ENCODE results near the gene SIK2. TPM values are rescaled to one million over a fixed set of nuclear protein-coding genes. Genes with fewer than 3 reads are reported as not detected.
A peak's percentile ranks its signal among the peaks of the same experiment; 100 is the strongest.

SIK2 gene
- total and polyA plus RNA-seq, 9 of the 15 experiments (the other 6 are each of a cell fraction or from before 2014, with no cell fraction given) = 0.74 to 11.6 (median 3.8) TPM

- ATAC-seq (peak; percentile 32), DNase-seq (ENCODE audit: extremely low read depth in 1 of 4, low spot score in 3 of 4) (no peak), FAIRE-seq (no peak)
- Histone ChIP-seq H2AFZ (ENCODE audit: low read depth, low read length) (no peak overlapping the region), H3K4me2 (ENCODE audit: insufficient read depth, low read length) (no peak overlapping the region), H3K79me2 (ENCODE audit: control insufficient read depth, insufficient read depth, low read length) (peaks cover 8% of the 10 kb centered on the region; the same call in 2 of the 3 replicates), H4K20me1 (replicated peaks; ENCODE audit: control insufficient read depth, insufficient read depth, low read length) (no peaks in the 10 kb centered on the region), H3K9ac (ENCODE audit: insufficient read depth in 1 of 2, low read depth in 2 of 2, low read length in 2 of 2) (no peak overlapping the region), H3K4me1 (replicated peaks in 1 of 2; ENCODE audit: control insufficient read depth in 2 of 2, insufficient read depth in 2 of 2, low read length in 2 of 2) (peaks cover 10 to 33% of the 10 kb centered on the region in 2 experiments; a peak in 4 of 5 replicates), H3K27me3 (ENCODE audit: control insufficient read depth in 2 of 2, insufficient read depth in 2 of 2, low read length in 2 of 2) (no peaks in the 10 kb centered on the region), H3K9me1 (ENCODE audit: control insufficient read depth, insufficient read depth, low read length) (no peaks in the 10 kb centered on the region), H3K27ac (ENCODE audit: extremely low read depth, low read depth, low read length) (peak overlapping the region; percentile 71), H3K9me3 (replicated peaks; ENCODE audit: control insufficient read depth, insufficient read depth, low read depth, low read length) (no peaks in the 10 kb centered on the region), H3K4me3 (no peak overlapping the region), H3K36me3 (ENCODE audit: control insufficient read depth, insufficient read depth, low read length) (peaks cover 3% of the 10 kb centered on the region; the same call in 1 of the 3 replicates)
- in situ Hi-C loops (cut with MboI) (no loop called here), intact Hi-C loops (cut with micrococcal nuclease) (loop anchor here (5.0 kb wide), 1 partner anchor 96 kb away; the partner anchor contains the start of gene SIK2)
- CTCF ChIA-PET (ENCODE audit: low intra/inter-chr PET ratio) = no interaction called here
- no TSS peak for BruUV-seq (replicated peaks)
- POLR2A ChIA-PET = interaction anchor here (1.3 to 1.7 kb wide), 4 partner anchors 8 to 68 kb away, joined by 3 to 5 read pairs (median 4); partner anchors contain the start of gene PPP2R1B
- 36% methylated on average over 1 of the region's 1 CpG for WGBS (ENCODE audit: insufficient coverage, low coverage, missing lambda C conversion rate)
- no peak for TF ChIP-seq ZBTB33 (CRISPR knock-in tag; IDR thresholded peaks at IDR 0.05)
- no peak for TF ChIP-seq SIN3B (IDR thresholded peaks at IDR 0.05; ENCODE audit: low read depth)
- TF ChIP-seq MLX (CRISPR knock-in tag; conservative IDR thresholded peaks at IDR 0.05) = no peak
- TF ChIP-seq HMG20A (CRISPR knock-in tag; conservative IDR thresholded peaks at IDR 0.05) = no peak
- no peak for TF ChIP-seq IFI16 (CRISPR knock-in tag; IDR thresholded peaks at IDR 0.05)
- no peak for TF ChIP-seq ZNF79 (CRISPR knock-in tag; IDR thresholded peaks at IDR 0.05; ENCODE audit: low read depth)
- TF ChIP-seq SNIP1 (IDR thresholded peaks at IDR 0.05; ENCODE audit: low read depth) = no peak
- no peak for TF ChIP-seq ARID4B (CRISPR knock-in tag; IDR thresholded peaks at IDR 0.05)
- no peak for TF ChIP-seq ZBTB49 (CRISPR knock-in tag; IDR thresholded peaks at IDR 0.05; ENCODE audit: borderline replicate concordance)
- no peak for TF ChIP-seq ELK3 (CRISPR knock-in tag; IDR thresholded peaks at IDR 0.05)
- no peak for TF ChIP-seq TEAD1 (CRISPR knock-in tag; IDR thresholded peaks at IDR 0.05)
These were observed 95.7 kb downstream of the SIK2 start for GRCh38 chr11:111697933-111698371.
